ENCODE measurements around the gene SATB2.

GRCh38 chr2:199344012-199344411 is 113.7 kb downstream of the SATB2 start:
- no peak for TF ChIP-seq CTCF (conservative IDR thresholded peaks at IDR 0.05 in 1 of 2, IDR thresholded peaks at IDR 0.05 in 1 of 2; ENCODE audit: extremely low read depth in 1 of 2, insufficient read depth in 1 of 2, low read depth in 1 of 2, low read length in 2 of 2)
- no peak for TF ChIP-seq EZH2 (IDR thresholded peaks at IDR 0.05; ENCODE audit: borderline replicate concordance, low read length)
